ENCODE measurements around the gene EVA1A.
A peak's percentile ranks its signal among the peaks of the same experiment; 100 is the strongest.
"Not testable (repeated sequence)": the region's sequence is repeated elsewhere in the genome, so short reads cannot be mapped to it uniquely, and the experiment has no call there.

EVA1A gene

GRCh38 chr2:75491129-75491753 lies 69.5 kb downstream of the EVA1A start:
- no peak for FAIRE-seq

GRCh38 chr2:75489721-75490120 lies 71.0 kb downstream of the EVA1A start:
- DNase-seq (ENCODE audit: insufficient read length, low spot score) (peak; percentile 10), FAIRE-seq (peak; percentile 51)

More at GRCh38 chr2:75491129-75491753, 69.5 kb downstream of the EVA1A start:
- DNase-seq (ENCODE audit: insufficient read length, low spot score): no peak

- FAIRE-seq: no peak
- no peak for DNase-seq (ENCODE audit: insufficient read length, low spot score)
These were observed 72.6 kb downstream of the EVA1A start for GRCh38 chr2:75488157-75488556.

- DNase-seq (ENCODE audit: insufficient read length, low spot score); FAIRE-seq: not testable (repeated sequence)
These were observed 74.0 kb downstream of the EVA1A start for GRCh38 chr2:75486735-75487134.

- FAIRE-seq (no peak), DNase-seq (ENCODE audit: insufficient read length, low spot score) (no peak)
These were observed 75.9 kb downstream of the EVA1A start for GRCh38 chr2:75484840-75485239.

- FAIRE-seq (no peak), DNase-seq (ENCODE audit: insufficient read length, low spot score) (no peak)
These were observed 76.9 kb downstream of the EVA1A start for GRCh38 chr2:75483878-75484277.

- DNase-seq (ENCODE audit: insufficient read length, low spot score) (no peak), FAIRE-seq (no peak)
These were observed 78.3 kb downstream of the EVA1A start for GRCh38 chr2:75482398-75482797.

GRCh38 chr2:75480971-75481836 lies 79.5 kb downstream of the EVA1A start:
- FAIRE-seq (peak; percentile 36), DNase-seq (ENCODE audit: insufficient read length, low spot score) (peak; percentile 10)

- not testable (repeated sequence) for FAIRE-seq
These were observed 83.0 kb downstream of the EVA1A start for GRCh38 chr2:75477696-75478095.

GRCh38 chr2:75476761-75477160 lies 84.0 kb downstream of the EVA1A start:
- no peak for DNase-seq (ENCODE audit: insufficient read length, low spot score)

More at GRCh38 chr2:75477696-75478095, 83.0 kb downstream of the EVA1A start:
- not testable (repeated sequence) for DNase-seq (ENCODE audit: insufficient read length, low spot score)

GRCh38 chr2:75475976-75476375 lies 84.8 kb downstream of the EVA1A start:
- no peak for FAIRE-seq
- no peak for DNase-seq (ENCODE audit: insufficient read length, low spot score)

More at GRCh38 chr2:75476761-75477160, 84.0 kb downstream of the EVA1A start:
- FAIRE-seq: no peak

- no peak for FAIRE-seq
- no peak for DNase-seq (ENCODE audit: insufficient read length, low spot score)
These were observed 85.7 kb downstream of the EVA1A start for GRCh38 chr2:75475049-75475448.

- DNase-seq (ENCODE audit: insufficient read length, low spot score) (no peak), FAIRE-seq (no peak)
These were observed 86.6 kb downstream of the EVA1A start for GRCh38 chr2:75474115-75474514.

GRCh38 chr2:75466708-75467311 lies 93.9 kb downstream of the EVA1A start:
- FAIRE-seq: no peak
- peak; percentile 38 for DNase-seq (ENCODE audit: insufficient read length, low spot score)

GRCh38 chr2:75465317-75465984 lies 95.3 kb downstream of the EVA1A start:
- DNase-seq (ENCODE audit: insufficient read length, low spot score): peak; percentile 12
- FAIRE-seq: no peak

GRCh38 chr2:75464348-75464946 lies 96.3 kb downstream of the EVA1A start:
- peak; percentile 20 for DNase-seq (ENCODE audit: insufficient read length, low spot score)
- FAIRE-seq: peak; percentile 4

GRCh38 chr2:75462721-75463120 lies 98.0 kb downstream of the EVA1A start:
- DNase-seq (ENCODE audit: insufficient read length, low spot score): no peak
- FAIRE-seq: no peak

GRCh38 chr2:75462206-75462605 lies 98.5 kb downstream of the EVA1A start:
- FAIRE-seq: no peak

GRCh38 chr2:75460630-75461029 lies 100.1 kb downstream of the EVA1A start:
- DNase-seq (ENCODE audit: insufficient read length, low spot score): no peak
- no peak for FAIRE-seq

More at GRCh38 chr2:75462206-75462605, 98.5 kb downstream of the EVA1A start:
- DNase-seq (ENCODE audit: insufficient read length, low spot score): no peak

GRCh38 chr2:75459565-75460310 lies 101.0 kb downstream of the EVA1A start:
- DNase-seq (ENCODE audit: insufficient read length, low spot score): peak; percentile 41

More at GRCh38 chr2:75459565-75460310, 101.0 kb downstream of the EVA1A start:
- no peak for FAIRE-seq
